Measurements from ENCODE around the gene CYP46A1. TPM values are rescaled to one million over a fixed set of nuclear protein-coding genes. Genes with fewer than 3 reads are reported as not detected.
A peak's percentile ranks its signal among the peaks of the same experiment; 100 is the strongest.
"Not testable (repeated sequence)": the region's sequence is repeated elsewhere in the genome, so short reads cannot be mapped to it uniquely, and the experiment has no call there.

CYP46A1 gene
- total RNA-seq: 3.0 TPM
- long read RNA-seq, partial matches to known transcripts: 2 of 6 reads
- long read RNA-seq, other reads (novel, unspliced or antisense): 1 of 6 reads

- peak; percentile 100 for DNase-seq
- peak; percentile 95 for ATAC-seq
- intact Hi-C loops (cut with micrococcal nuclease): loop anchor here (5.0 kb wide), 1 partner anchor 198 kb away; no protein-coding TSS in a partner anchor
These were observed at the start of gene CYP46A1 for GRCh38 chr14:99683619-99684409. TSS of gene CYP46A1 (plus strand) at chr14:99684298. CDS start at chr14:99684418, 120 bp downstream.

DNA sequence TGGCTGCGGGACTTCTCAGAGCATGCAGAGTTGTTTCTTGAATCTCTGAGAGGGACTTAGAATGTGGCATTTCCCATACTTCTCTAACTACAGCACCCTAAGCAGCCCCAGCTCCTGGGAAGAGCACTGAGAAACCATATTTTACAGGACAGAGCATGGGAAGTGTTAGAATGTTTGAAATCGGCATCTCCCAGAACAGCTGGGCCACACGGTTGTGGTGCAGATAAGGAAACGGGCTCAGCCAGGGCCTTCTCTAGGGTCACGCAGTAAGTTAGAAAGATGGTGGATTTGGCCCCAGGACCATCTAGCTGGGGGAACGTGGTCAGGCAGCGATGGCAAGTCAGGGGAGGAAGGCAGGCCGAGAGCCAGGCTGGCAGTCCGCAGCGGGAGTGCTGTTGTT is 49.7 kb upstream of the CYP46A1 start:
- DNase-seq (no peak), ATAC-seq (no peak)
- intact Hi-C loops (cut with micrococcal nuclease): no loop called here

- intact Hi-C loops (cut with micrococcal nuclease): no loop called here
- DNase-seq (no peak), ATAC-seq (no peak)
These were observed 49.0 kb upstream of the CYP46A1 start for GRCh38 chr14:99635116-99635515.

DNA sequence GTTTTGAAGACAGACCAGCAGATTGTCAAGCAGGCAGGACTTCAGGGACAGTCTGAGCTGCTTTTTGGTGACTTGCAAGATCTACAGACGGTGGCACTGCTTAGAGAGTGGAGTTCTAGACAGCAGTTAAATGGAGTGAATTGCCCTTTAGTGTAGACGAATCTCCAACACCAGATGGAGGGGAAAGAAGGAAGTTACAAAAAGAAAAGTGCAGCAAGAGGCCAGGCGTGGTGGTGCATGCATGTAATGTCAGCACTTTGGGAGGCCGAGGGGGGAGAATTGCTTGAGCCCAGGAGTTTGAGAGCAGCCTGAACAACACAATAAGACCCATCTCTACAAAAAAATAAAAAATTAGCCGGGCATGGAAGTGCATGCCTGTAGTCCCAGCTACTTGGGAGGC is 47.6 kb upstream of the CYP46A1 start:
- no peak for DNase-seq
- no peak for ATAC-seq
- intact Hi-C loops (cut with micrococcal nuclease): no loop called here

DNA sequence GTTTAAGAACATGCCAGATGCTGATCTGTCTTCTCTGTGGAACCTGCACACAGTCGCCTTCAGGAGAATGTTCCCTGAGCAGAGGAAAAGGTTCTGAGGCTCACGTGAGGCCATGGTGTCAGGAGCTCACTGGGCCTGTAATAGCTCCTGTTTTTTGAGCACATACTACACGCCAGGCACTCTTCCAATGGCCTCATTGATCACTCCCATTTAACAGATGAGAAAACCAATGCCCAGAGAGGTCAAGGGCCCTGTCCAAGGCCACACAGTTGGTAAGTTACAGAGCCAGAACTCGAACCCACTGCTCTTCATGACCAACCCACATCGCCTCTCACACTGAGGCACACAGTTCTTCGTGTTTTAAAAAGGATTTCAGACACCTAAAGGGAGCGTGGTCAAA is 46.5 kb upstream of the CYP46A1 start:
- intact Hi-C loops (cut with micrococcal nuclease): no loop called here
- ATAC-seq: no peak
- no peak for DNase-seq

- intact Hi-C loops (cut with micrococcal nuclease); DNase-seq; ATAC-seq: not testable (repeated sequence)
These were observed 41.3 kb upstream of the CYP46A1 start for GRCh38 chr14:99642771-99643170.

DNA sequence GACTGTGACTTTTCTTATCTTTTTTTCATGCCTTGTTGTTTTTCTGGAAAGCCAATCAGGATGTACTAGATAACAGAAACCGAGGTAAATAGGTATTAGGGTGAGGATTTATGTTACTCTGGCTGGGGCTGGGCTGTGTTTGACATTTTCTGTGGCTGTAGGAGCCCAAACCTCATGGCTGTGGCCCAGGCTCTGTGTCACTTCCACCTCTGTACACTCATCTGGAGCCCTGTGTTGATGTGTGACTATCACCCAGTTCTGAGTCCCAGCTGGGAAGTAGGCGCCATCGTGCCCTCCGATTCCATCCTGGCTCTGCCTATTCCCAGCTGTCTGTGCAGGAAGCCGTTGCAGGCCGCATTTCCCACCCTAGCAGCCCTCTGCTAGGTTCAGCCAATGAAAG is 40.8 kb upstream of the CYP46A1 start:
- ATAC-seq (no peak), DNase-seq (no peak)
- intact Hi-C loops (cut with micrococcal nuclease): no loop called here

DNA sequence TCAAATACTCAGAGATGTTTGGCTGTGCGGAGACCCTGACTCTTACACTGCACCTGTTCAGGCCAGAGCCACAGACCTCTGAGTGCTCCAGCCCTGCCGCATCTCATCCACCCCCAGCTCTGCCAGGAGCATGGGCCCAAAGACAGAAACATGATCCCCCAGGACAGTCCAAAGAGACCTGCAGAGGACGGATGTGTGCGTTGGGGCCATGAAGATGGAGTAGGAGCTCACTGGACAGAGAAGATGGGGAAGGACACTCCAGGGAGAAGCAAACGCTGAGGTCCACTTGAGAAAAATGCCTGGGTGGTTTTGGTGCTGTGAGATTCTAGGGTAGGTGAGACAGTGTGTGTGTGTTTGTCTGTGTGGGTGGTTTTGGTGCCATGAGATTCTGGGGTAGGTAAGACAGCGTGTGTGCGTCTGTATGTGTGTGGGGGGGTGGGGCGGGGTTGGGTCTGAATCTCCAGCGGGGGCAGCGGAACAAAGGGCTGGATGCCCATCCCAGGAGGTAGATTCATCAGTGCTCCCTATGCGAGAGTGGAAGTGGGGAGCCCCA is 40.0 kb upstream of the CYP46A1 start:
- ATAC-seq (no peak), DNase-seq (no peak)
- intact Hi-C loops (cut with micrococcal nuclease): no loop called here

GRCh38 chr14:99644723-99645544 is 39.2 kb upstream of the CYP46A1 start, which contains the start of gene HHIPL1:
TSS of gene HHIPL1 (plus strand) at chr14:99645129. CDS start at chr14:99645208, 79 bp downstream.
- ATAC-seq: peak; percentile 78
- intact Hi-C loops (cut with micrococcal nuclease): no loop called here
- peak; percentile 64 for DNase-seq

DNA sequence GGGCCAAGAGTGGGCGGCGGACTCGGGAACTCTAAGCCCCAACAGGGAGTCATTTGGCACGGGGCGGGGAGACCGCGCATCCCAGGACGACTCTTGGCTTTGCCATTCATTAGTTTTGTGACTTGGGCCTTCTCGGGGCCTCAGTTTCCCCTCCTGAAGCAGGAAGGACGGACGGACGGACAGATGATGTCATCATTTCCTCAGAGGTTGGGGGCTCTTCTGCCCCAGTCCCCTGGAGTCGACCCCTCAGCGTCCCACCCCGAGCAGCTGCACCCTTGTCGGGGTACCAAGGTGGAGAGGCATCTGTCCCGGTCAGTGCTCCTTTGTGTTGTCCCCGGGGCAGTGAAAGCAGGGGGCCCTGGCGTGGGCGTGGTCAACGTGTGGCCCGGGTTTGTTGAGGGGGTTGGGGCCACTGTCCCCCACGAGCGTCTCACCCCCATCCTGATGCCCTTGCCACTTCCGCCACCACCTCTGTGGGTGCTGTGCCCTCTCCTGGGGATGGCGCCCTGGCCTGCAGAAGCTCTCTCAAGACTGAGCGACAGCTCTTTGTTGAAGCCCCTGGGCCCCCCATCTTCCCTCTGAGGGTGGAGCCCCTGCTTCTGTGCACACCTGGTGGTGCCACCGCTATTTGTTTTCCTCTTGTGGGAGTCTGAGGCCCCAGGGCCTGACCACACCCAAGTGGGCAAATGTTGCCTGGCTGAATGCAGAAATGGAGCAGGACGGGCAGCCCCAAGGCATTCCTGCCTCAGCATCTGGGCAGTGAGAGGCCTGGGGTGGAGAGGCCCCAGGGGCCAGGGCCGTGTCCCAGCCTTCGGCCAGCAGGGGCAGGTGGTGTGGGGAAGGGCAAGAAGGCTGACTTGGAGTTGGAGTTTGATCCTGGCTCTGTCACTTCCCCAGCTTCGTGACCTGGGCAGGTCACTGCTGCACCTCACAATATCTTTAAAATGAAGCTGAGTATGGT is 38.3 kb upstream of the CYP46A1 start:
- DNase-seq (no peak), ATAC-seq (no peak)
- intact Hi-C loops (cut with micrococcal nuclease): no loop called here

GRCh38 chr14:99647411-99647810 is 36.7 kb upstream of the CYP46A1 start:
- ATAC-seq: no peak
- intact Hi-C loops (cut with micrococcal nuclease): no loop called here
- no peak for DNase-seq

GRCh38 chr14:99648027-99648784 is 35.9 kb upstream of the CYP46A1 start:
- intact Hi-C loops (cut with micrococcal nuclease): no loop called here
- no peak for DNase-seq
- ATAC-seq: no peak

DNA sequence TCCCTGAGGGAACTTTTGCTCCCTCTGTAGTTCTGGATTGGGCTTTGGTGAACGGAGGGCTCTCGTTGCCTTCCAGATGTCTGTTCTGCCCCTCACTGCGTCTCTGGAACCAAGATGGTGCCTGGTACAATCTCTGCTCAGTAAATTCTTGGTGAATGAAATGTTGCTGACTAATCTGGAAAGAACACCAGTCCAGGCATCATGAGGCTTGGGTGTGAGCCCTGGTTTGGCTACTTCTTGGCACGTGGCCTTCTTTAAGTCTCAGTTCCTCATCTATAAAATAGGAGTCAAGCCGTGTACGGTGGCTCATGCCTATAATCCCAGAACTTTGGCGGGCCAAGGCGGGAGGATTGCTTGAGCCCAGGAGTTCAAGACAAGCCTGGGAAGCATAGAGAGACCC is 34.9 kb upstream of the CYP46A1 start:
- no peak for ATAC-seq

DNA sequence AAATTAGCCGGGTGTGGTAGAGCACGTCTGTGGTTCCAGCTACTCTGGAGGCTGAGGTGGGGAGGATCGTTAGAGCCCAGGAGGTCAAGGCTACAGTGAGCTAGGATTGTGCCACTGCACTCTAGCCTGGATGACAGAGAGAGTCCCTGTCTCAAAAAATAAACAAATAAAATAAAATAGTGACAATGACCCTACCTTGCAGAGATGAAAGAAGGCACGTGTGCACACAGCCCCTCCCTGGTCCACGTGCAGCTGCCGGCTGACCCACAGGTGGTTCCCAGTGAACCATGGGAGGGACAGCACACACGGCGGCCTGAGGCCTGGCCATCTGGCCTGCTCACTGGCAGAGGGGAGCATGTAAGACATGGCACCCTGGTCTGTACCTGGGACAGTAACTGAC is 34.5 kb upstream of the CYP46A1 start:
- ATAC-seq (no peak), DNase-seq (no peak)
- intact Hi-C loops (cut with micrococcal nuclease): no loop called here

More for the DNA sequence above, 34.9 kb upstream of the CYP46A1 start:
- intact Hi-C loops (cut with micrococcal nuclease): no loop called here
- DNase-seq: no peak

- no peak for DNase-seq
- intact Hi-C loops (cut with micrococcal nuclease): no loop called here
- no peak for ATAC-seq
These were observed 33.9 kb upstream of the CYP46A1 start for GRCh38 chr14:99650189-99650588.

GRCh38 chr14:99651953-99652746 is 31.9 kb upstream of the CYP46A1 start:
- intact Hi-C loops (cut with micrococcal nuclease): no loop called here
- ATAC-seq (no peak), DNase-seq (no peak)

Data from left ventricle myocardium superior (tissue), 1 donor.